PC-3 (cell line): ENCODE results near the gene JAG2.

Experiments
- EZH2 ChIP-seq: fragments of 300-600 bp; sonication (generic); IDR thresholded peaks from one replicate; pipeline ENCODE4 v1.6.1; 2017; ENCODE audit warnings: antibody characterized with exemption, mild to moderate bottlenecking, low read length; ENCODE audit not compliant: unreplicated experiment
- TF ChIP-seq, protein P1 (sequence below): fragments of 300-600 bp; sonication (generic); conservative IDR thresholded peaks from 2 replicates; pipeline ENCODE4 v1.5.1; 2017; ENCODE audit warnings: antibody characterized with exemption, low read depth, mild to moderate bottlenecking, low read length

DNA sequence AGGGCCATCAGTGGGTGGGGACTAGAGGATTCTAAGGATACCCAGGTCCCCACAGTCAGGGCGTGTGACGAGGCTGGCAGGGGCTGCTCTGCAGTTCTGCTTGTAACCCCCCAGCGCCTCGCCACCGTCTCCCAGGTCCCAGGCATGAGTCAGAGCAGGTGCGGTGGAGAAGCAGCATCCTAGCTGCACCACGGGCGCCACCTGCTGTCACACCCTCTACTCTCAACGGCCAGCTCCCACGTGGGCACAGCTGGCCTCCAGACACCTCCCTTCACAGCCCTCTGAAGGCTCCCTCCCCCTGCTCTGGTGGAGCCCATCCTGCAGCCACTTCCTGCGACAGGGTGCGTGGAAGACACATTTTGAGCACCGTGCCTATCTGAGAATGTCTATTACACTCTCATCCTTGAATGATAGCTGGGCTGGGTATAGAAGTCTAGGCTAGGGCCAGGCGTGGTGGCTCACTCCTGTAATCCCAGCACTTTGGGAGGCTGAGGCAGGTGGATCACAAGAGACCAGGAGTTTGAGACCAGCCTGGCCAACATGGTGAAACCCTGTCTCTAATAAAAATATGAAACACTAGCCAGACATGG, 19.5 kb upstream of the JAG2 start:
- no peak for TF ChIP-seq EZH2
- TF ChIP-seq, protein P1, sequence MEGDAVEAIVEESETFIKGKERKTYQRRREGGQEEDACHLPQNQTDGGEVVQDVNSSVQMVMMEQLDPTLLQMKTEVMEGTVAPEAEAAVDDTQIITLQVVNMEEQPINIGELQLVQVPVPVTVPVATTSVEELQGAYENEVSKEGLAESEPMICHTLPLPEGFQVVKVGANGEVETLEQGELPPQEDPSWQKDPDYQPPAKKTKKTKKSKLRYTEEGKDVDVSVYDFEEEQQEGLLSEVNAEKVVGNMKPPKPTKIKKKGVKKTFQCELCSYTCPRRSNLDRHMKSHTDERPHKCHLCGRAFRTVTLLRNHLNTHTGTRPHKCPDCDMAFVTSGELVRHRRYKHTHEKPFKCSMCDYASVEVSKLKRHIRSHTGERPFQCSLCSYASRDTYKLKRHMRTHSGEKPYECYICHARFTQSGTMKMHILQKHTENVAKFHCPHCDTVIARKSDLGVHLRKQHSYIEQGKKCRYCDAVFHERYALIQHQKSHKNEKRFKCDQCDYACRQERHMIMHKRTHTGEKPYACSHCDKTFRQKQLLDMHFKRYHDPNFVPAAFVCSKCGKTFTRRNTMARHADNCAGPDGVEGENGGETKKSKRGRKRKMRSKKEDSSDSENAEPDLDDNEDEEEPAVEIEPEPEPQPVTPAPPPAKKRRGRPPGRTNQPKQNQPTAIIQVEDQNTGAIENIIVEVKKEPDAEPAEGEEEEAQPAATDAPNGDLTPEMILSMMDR, result peak; percentile 60
